Measurements from ENCODE around the gene ARL8B.

- no peak for TF ChIP-seq POLR2A (IDR thresholded peaks at IDR 0.05)
- TF ChIP-seq, protein P1, sequence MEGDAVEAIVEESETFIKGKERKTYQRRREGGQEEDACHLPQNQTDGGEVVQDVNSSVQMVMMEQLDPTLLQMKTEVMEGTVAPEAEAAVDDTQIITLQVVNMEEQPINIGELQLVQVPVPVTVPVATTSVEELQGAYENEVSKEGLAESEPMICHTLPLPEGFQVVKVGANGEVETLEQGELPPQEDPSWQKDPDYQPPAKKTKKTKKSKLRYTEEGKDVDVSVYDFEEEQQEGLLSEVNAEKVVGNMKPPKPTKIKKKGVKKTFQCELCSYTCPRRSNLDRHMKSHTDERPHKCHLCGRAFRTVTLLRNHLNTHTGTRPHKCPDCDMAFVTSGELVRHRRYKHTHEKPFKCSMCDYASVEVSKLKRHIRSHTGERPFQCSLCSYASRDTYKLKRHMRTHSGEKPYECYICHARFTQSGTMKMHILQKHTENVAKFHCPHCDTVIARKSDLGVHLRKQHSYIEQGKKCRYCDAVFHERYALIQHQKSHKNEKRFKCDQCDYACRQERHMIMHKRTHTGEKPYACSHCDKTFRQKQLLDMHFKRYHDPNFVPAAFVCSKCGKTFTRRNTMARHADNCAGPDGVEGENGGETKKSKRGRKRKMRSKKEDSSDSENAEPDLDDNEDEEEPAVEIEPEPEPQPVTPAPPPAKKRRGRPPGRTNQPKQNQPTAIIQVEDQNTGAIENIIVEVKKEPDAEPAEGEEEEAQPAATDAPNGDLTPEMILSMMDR (IDR thresholded peaks at IDR 0.05) = no peak
These were observed 91.5 kb downstream of the ARL8B start for GRCh38 chr3:5213574-5213966.
